Kidney capillary endothelial cell (primary cell): ENCODE data around the gene COMMD1.

Source experiments
- DNase-seq: peaks from one replicate; pipeline ENCODE4 v3.0.0-alpha.2; 2018; ENCODE audit warnings: low spot score

Gene COMMD1

GRCh38 chr2:62181843-62182242 is 276.4 kb downstream of the COMMD1 start:
- DNase-seq, result no peak

- DNase-seq, result no peak
Observed at GRCh38 chr2:62184512-62185230, 279.2 kb downstream of the COMMD1 start.
